Heart right ventricle (tissue), 16 donors: ENCODE results near the gene PLPP4. TPM values are rescaled to one million over a fixed set of nuclear protein-coding genes. Genes with fewer than 3 reads are reported as not detected.

Experiments
- ATAC-seq, 8 donors: fragments of 200-7000 bp; cut with Tn5 transposase; one replicate each; pipeline ENCODE4 v1.9.1; 2020; ENCODE audit warnings: mild to moderate bottlenecking in 8 of 8, moderate library complexity in 8 of 8, moderate number of reproducible peaks in 1 of 8
- DNase-seq, 2 donors: peaks; one replicate each; pipeline ENCODE4 v3.0.0-alpha.2; 2020
- H3K27ac ChIP-seq, 10 donors: fragments of 200-600 bp; sonication (generic) in 2 of 10; one replicate each; pipeline versions ENCODE4 v1.5.0 to v1.8.0; 2020 to 2022; ENCODE audit warnings: mild to moderate bottlenecking in 3 of 10
- H3K27me3 ChIP-seq, 7 donors: fragments of 200-600 bp; one replicate each; pipeline ENCODE4 v1.8.0; 2021 to 2022; ENCODE audit warnings: mild to moderate bottlenecking in 2 of 7
- H3K36me3 ChIP-seq, 9 donors: fragments of 200-600 bp; sonication (generic) in 1 of 9; one replicate each; pipeline versions ENCODE4 v1.5.0 to v1.8.0; 2020 to 2022; ENCODE audit warnings: mild to moderate bottlenecking in 2 of 9
- H3K4me1 ChIP-seq, 9 donors: fragments of 200-600 bp; sonication (generic) in 1 of 9; one replicate each; pipeline versions ENCODE4 v1.5.0 to v1.8.0; 2020 to 2022; ENCODE audit warnings: mild to moderate bottlenecking in 4 of 9
- H3K4me3 ChIP-seq, 10 donors: fragments of 200-600 bp; sonication (generic) in 2 of 10; one replicate each; pipeline versions ENCODE4 v1.5.0 to v1.8.0; 2020 to 2022; ENCODE audit warnings: mild to moderate bottlenecking in 7 of 10, moderate library complexity in 2 of 10
- H3K9me3 ChIP-seq, 11 donors: fragments of 200-600 bp in 10 of 11; sonication (generic) in 2 of 11; one replicate each; pipeline versions ENCODE4 v1.5.0 to v1.8.0; 2013 to 2022; ENCODE audit warnings: mild to moderate bottlenecking in 2 of 11, control low read depth in 1 of 11, moderate library complexity in 1 of 11
- WGBS, 2 donors: extraction: QIAGEN DNeasy Blood & Tissue Kit; methylation state at CpG; one replicate each; pipeline ENCODE4 v1.1.7; 2013; ENCODE audit warnings: inconsistent platforms in 1 of 2; 5-methylcytosine and 5-hydroxymethylcytosine counted together
- intact Hi-C, 10 donors: fragments of 100-400 bp; cut with DNase I; formaldehyde crosslinking; loops; one replicate each; pipeline versions ENCODE4 v1.11.1 to v1.14.2; 2022
- polyA plus RNA-seq, 2 donors: library from polyadenylated mRNA; stranded (reverse); fragments of 200-250 nt; gene quantifications; one replicate each; pipeline ENCODE4 v1.2.3, GENCODE V29; 2013
- total RNA-seq, 10 donors: library from RNA; stranded (reverse); fragmentation: NEBNext Ultra II Directional in 3 of 10; extraction: Animal tissue kit (Norgen Biotek cat#: 25700) in 3 of 10; gene quantifications; one replicate each; pipeline versions ENCODE4 v1.2.1 to v1.2.4, GENCODE V29; 2021 to 2023
- TF ChIP-seq, protein P1 (sequence below), 9 donors: fragments of 200-600 bp; sonication (generic) in 2 of 9; IDR thresholded peaks; one replicate each; pipeline versions ENCODE4 v1.5.0 to v1.8.0; 2021 to 2022; ENCODE audit warnings: antibody characterized with exemption in 9 of 9, mild to moderate bottlenecking in 5 of 9, moderate library complexity in 1 of 9
- donor health status: Arrhythmogenic right ventricular cardiomyopathy.
- donor health status: ischemic (EF 13 %, LVEDD 7.1; RV severe dilation, severe dysfunction).
- donor health status: healthy with polysubstance abuse.
- donor health status: DM: no; HTN: yes; CAD: no.
- donor health status: DM: no; HTN: no; CAD: no.
- donor health status: ischemic (EF 25% LVEDD 6.9; RV normal size, moderate dysfunction).
- donor health status: ischemic (EF 25% LVEDD 5.7; RV mildly dilated, moderate dysfunction).
- donor health status: healthy.
- donor health status: DM: yes; HTN: yes; CAD: no.
- donor health status: Ischemic cardiomyopathy.
- donor health status: ischemic (EF 35%, LVEDD 5.7; RV mildly dilated, moderate dysfunction).
- donor health status: nonischemic (EF 11% LVEDD 7.7; RV severe dilation, severe dysfunction).
- donor health status: DM: yes; HTN: yes; CAD: no.
- donor health status: PGD.
- donor health status: ischemic (EF 29% LVEDD 5.4; RV normal size, mild dysfunction).
- donor health status: nonischemic (EF 23%, LVEDD 6.1; RV moderate dilation, normal function).

The PLPP4 gene
- total and polyA plus RNA-seq, 12 donors, result not detected

DNA sequence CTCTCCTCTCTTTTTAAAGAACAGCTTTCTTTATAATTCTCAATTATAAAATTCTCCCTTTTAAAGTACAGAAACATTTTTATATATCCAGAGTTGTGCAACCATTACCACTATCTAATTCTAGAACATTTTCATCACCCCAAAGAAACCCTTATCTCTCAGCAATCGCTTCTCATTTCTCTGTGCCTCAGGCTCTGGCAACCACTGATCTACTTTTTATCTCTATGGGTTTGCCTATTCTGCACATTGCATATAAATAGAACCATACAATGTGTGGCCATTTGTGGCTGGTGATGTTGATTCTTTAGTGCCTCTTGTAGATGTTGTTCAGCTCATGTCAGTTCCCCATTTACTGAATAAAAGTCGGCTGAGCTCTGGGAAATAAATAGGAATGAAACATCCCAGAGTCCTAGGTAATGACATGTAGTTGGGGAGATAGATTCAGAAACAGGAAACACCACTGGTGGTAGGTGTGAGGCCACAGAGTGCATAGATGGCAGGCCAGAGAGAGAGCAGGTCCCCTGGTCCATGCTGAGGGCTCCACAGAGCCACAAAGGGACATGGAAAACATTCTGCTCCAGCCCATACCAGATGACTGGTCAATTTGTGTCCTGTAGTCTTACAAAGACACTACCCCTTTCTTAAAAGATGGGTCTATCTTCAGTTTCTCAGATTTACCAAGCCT is 126.5 kb downstream of the PLPP4 start:
- 60 to 75% methylated on average over 2 of the region's 2 CpGs for WGBS, 2 donors
- TF ChIP-seq, protein P1, sequence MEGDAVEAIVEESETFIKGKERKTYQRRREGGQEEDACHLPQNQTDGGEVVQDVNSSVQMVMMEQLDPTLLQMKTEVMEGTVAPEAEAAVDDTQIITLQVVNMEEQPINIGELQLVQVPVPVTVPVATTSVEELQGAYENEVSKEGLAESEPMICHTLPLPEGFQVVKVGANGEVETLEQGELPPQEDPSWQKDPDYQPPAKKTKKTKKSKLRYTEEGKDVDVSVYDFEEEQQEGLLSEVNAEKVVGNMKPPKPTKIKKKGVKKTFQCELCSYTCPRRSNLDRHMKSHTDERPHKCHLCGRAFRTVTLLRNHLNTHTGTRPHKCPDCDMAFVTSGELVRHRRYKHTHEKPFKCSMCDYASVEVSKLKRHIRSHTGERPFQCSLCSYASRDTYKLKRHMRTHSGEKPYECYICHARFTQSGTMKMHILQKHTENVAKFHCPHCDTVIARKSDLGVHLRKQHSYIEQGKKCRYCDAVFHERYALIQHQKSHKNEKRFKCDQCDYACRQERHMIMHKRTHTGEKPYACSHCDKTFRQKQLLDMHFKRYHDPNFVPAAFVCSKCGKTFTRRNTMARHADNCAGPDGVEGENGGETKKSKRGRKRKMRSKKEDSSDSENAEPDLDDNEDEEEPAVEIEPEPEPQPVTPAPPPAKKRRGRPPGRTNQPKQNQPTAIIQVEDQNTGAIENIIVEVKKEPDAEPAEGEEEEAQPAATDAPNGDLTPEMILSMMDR (IDR thresholded peaks at IDR 0.05), result no peak
- intact Hi-C loops, result no loop called here
- Histone ChIP-seq H3K27me3 (no peaks in the 10 kb centered on the region), H3K4me1 (no peaks in the 10 kb centered on the region), H3K36me3 (no peaks in the 10 kb centered on the region), H3K27ac (no peak overlapping the region), H3K4me3 (no peak overlapping the region), H3K9me3 (no peaks in the 10 kb centered on the region)
- ATAC-seq, result no peak
- no peak for DNase-seq

DNA sequence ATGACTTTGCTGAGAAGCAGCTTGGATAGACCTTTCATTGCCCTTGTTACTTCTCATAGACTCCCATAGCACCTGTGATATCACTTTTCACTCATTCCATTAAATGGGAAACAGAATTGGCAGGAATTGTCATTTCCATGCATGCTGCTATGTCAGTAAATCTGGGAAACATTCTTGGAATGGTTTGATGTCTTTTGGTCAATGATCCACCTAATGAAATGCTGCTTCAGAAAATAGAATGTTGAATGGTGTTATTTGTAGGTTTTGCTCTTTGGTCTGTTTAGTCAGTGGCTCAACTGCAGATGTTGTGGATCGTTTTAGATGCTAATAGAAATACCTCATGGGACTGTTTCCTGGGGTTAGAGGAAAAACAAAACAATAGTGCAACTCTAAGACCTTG is 127.8 kb downstream of the PLPP4 start:
- intact Hi-C loops, result no loop called here
- 36 to 41% methylated on average over 1 of the region's 1 CpG for WGBS, 2 donors
- no peaks in the 10 kb centered on the region for H3K9me3 ChIP-seq
- H3K4me1 ChIP-seq, result no peaks in the 10 kb centered on the region
- DNase-seq (no peak), ATAC-seq (no peak)
- H3K27me3 ChIP-seq, result peaks cover 0 to 6% (median 0%) of the 10 kb centered on the region in 7 donors
- H3K4me3 ChIP-seq, result no peak overlapping the region
- no peaks in the 10 kb centered on the region for H3K36me3 ChIP-seq
- no peak overlapping the region for H3K27ac ChIP-seq
- TF ChIP-seq, protein P1 (IDR thresholded peaks at IDR 0.05), result no peak

DNA sequence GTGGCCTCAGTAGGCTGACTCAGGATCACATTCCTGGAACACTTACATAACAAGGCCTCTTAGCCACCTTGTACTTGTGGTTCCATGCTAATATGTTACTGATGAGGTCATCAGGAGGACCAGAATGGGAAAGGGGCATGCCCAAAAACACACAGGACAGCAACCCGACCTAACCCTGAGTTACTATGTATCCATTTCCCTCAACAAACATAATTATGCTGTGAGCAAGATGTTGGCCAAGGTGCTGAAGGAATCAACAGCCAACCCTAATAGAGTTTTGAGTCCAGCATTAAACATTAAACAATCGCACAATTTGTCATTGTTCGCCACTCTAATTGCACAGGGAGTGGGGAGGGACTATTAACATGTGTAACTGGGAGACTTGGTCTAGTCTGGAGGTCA is 129.4 kb downstream of the PLPP4 start:
- whole genome bisulfite sequencing, 2 donors, result 79 to 85% methylated on average over 3 of the region's 3 CpGs
- no peak overlapping the region for H3K4me3 ChIP-seq
- no peaks in the 10 kb centered on the region for H3K4me1 ChIP-seq
- intact Hi-C loops, result no loop called here
- TF ChIP-seq, protein P1 (IDR thresholded peaks at IDR 0.05), result no peak
- no peak for DNase-seq
- H3K9me3 ChIP-seq, result no peaks in the 10 kb centered on the region
- H3K27ac ChIP-seq, result no peak overlapping the region
- H3K36me3 ChIP-seq, result no peaks in the 10 kb centered on the region
- peaks cover 0 to 6% (median 0%) of the 10 kb centered on the region in 7 donors for H3K27me3 ChIP-seq
- ATAC-seq, result no peak

DNA sequence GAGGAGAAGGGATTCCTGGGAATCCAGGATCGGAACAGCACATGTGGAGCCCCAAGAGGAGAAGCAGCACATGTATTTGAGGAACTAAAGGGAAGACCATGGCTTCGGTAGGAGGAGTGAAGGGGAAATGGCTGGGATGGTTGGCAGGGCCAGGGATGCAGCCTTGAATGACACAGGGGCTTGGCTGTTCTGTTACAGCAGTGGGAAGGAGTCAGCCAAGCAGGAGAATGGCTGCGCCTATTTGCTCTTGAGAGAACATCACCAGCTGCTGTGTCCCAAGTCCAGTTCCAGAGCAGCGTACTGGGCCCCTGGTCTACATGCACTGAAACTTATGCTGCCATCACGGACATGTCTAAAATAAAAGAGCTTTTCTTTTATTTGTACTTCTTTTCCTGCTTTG is 130.0 kb downstream of the PLPP4 start:
- no peak for ATAC-seq
- no peak for DNase-seq
- TF ChIP-seq, protein P1 (IDR thresholded peaks at IDR 0.05), result no peak
- 83 to 89% methylated on average over 5 of the region's 5 CpGs for WGBS, 2 donors
- H3K36me3 ChIP-seq, result no peaks in the 10 kb centered on the region
- H3K27ac ChIP-seq, result no peak overlapping the region
- intact Hi-C loops, result no loop called here
- H3K4me1 ChIP-seq, result no peaks in the 10 kb centered on the region
- H3K4me3 ChIP-seq, result no peak overlapping the region
- no peaks in the 10 kb centered on the region for H3K9me3 ChIP-seq
- peaks cover 0 to 6% (median 0%) of the 10 kb centered on the region in 7 donors for H3K27me3 ChIP-seq
